SU-DHL-6 (cell line): ENCODE data around the gene ZNF487.

ENCODE experiments used
- H2AFZ ChIP-seq: fragments of 200-600 bp; sonication (generic); 2 replicates; pipeline ENCODE4 v1.6.1; 2014; ENCODE audit warnings: low read depth, mild to moderate bottlenecking, moderate library complexity, mixed read lengths, antibody characterized with exemption, low read length; ENCODE audit not compliant: severe bottlenecking
- H3F3A ChIP-seq: fragments of 200-600 bp; shearing (Covaris generic); 2 replicates; pipeline ENCODE4 v1.6.0; 2016; ENCODE audit warnings: antibody characterized with exemption, mild to moderate bottlenecking; ENCODE audit not compliant: insufficient read depth
- H3K27ac ChIP-seq: fragments of 200-600 bp; sonication (generic); 2 replicates; pipeline ENCODE4 v1.5.1; 2016; ENCODE audit warnings: low read depth, mild to moderate bottlenecking, low read length, moderate library complexity, mixed read lengths
- H3K27me3 ChIP-seq: fragments of 200-600 bp; sonication (generic), shearing (Covaris generic); 2 replicates; pipeline ENCODE4 v1.6.0; 2014; ENCODE audit warnings: mild to moderate bottlenecking, low read length
- H3K36me3 ChIP-seq: fragments of 200-600 bp; sonication (generic); 2 replicates; pipeline ENCODE4 v1.6.1; 2014; ENCODE audit warnings: mild to moderate bottlenecking, low read length, mixed read lengths
- H3K4me2 ChIP-seq: fragments of 300-600, 200-600 bp; shearing (Covaris generic), sonication (generic); 2 replicates; pipeline ENCODE4 v1.6.0; 2014; ENCODE audit warnings: low read length, low read depth, mild to moderate bottlenecking; ENCODE audit not compliant: poor library complexity, severe bottlenecking
- H3K4me3 ChIP-seq: fragments of 200-600 bp; sonication (generic); 2 replicates; pipeline ENCODE4 v1.5.1; 2014; ENCODE audit warnings: antibody characterized with exemption, low read length, mild to moderate bottlenecking, mixed read lengths; ENCODE audit not compliant: insufficient read depth, poor library complexity, severe bottlenecking
- H3K79me2 ChIP-seq: fragments of 200-600 bp; sonication (generic); 2 replicates; pipeline ENCODE4 v1.6.1; 2014; ENCODE audit warnings: mild to moderate bottlenecking, low read length, moderate library complexity; ENCODE audit not compliant: insufficient read depth
- H3K9ac ChIP-seq: fragments of 200-600 bp; sonication (generic); 2 replicates; pipeline ENCODE4 v1.7.0; 2014; ENCODE audit warnings: mild to moderate bottlenecking, low read length
- H3K9me2 ChIP-seq: fragments of 200-600 bp; sonication (generic); replicated peaks from 2 replicates; pipeline ENCODE4 v1.6.1; 2014; ENCODE audit warnings: low read length; ENCODE audit not compliant: insufficient read depth
- H3K9me3 ChIP-seq: fragments of 200-600 bp; sonication (generic); 2 replicates; pipeline ENCODE4 v1.6.1; 2014; ENCODE audit warnings: low read length, mixed read lengths; ENCODE audit not compliant: insufficient read depth
- H4K20me1 ChIP-seq: fragments of 200-600 bp; sonication (generic); 2 replicates; pipeline ENCODE4 v1.6.1; 2014; ENCODE audit warnings: low read depth, mild to moderate bottlenecking, antibody characterized with exemption, low read length, moderate library complexity, mixed read lengths
- EZH2phosphoT487 ChIP-seq: fragments of 200-600 bp; sonication (generic), shearing (Covaris generic); conservative IDR thresholded peaks from 2 replicates; pipeline ENCODE4 v1.6.1; 2018; ENCODE audit warnings: mild to moderate bottlenecking, antibody characterized with exemption, low read length, moderate library complexity, mixed read lengths
- TF ChIP-seq, protein P1 (sequence below): fragments of 200-600 bp; sonication (generic); IDR thresholded peaks from one replicate; pipeline ENCODE4 v1.5.1; 2017; ENCODE audit warnings: antibody characterized with exemption, mild to moderate bottlenecking, low read length, moderate library complexity; ENCODE audit not compliant: insufficient read depth, poor library complexity, severe bottlenecking

Gene ZNF487

GRCh38 chr10:43402176-43402575, 34.7 kb upstream of the ZNF487 start:
- no peaks in the 10 kb centered on the region for H3K9me2 ChIP-seq
- H4K20me1 ChIP-seq = peaks cover 31% of the 10 kb centered on the region
- peak overlapping the region; percentile 78 for H3K4me2 ChIP-seq
- H3K9me3 ChIP-seq = no peaks in the 10 kb centered on the region
- no peaks in the 10 kb centered on the region for H3K27me3 ChIP-seq
- H3F3A ChIP-seq = peaks cover 69% of the 10 kb centered on the region
- H3K79me2 ChIP-seq = peaks cover 100% of the 10 kb centered on the region
- H2AFZ ChIP-seq = no peak overlapping the region
- H3K36me3 ChIP-seq = peaks cover 31% of the 10 kb centered on the region
- peak overlapping the region; percentile 0 for H3K4me3 ChIP-seq
- TF ChIP-seq, protein P1, sequence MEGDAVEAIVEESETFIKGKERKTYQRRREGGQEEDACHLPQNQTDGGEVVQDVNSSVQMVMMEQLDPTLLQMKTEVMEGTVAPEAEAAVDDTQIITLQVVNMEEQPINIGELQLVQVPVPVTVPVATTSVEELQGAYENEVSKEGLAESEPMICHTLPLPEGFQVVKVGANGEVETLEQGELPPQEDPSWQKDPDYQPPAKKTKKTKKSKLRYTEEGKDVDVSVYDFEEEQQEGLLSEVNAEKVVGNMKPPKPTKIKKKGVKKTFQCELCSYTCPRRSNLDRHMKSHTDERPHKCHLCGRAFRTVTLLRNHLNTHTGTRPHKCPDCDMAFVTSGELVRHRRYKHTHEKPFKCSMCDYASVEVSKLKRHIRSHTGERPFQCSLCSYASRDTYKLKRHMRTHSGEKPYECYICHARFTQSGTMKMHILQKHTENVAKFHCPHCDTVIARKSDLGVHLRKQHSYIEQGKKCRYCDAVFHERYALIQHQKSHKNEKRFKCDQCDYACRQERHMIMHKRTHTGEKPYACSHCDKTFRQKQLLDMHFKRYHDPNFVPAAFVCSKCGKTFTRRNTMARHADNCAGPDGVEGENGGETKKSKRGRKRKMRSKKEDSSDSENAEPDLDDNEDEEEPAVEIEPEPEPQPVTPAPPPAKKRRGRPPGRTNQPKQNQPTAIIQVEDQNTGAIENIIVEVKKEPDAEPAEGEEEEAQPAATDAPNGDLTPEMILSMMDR = no peak
- TF ChIP-seq EZH2phosphoT487 = no peak
- peak overlapping the region; percentile 100; the same call in 1 of the 2 replicates for H3K9ac ChIP-seq
- H3K27ac ChIP-seq = peak overlapping the region; percentile 15

DNA sequence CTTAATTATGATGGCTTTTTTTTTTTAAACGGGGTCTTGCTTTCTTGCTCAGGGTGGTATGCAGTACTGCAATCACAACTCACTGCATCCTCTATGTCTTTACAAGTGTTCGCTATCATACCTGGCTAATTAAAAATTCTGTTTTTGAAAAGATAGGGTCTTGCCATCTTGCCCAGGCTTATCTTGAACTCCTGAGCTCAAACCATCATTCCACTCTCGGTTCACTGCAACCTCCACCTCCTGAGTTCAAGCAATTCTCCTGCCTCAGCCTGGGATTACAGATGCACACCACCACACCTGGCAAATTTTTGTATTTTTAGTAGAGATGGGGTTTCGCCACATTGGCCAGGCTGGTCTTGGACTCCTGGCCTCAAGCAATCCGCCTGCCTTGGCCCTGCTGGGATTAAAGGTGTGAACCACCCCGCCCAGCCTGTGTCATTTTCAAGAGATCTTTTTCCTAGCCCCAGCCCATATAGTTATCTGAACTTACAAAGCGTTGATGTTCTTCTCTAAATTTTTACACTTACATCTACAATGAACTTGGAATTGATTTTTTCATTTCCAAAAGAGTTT, 33.9 kb upstream of the ZNF487 start:
- Histone ChIP-seq H4K20me1 (peaks cover 31% of the 10 kb centered on the region), H3K9ac (peak overlapping the region; percentile 100; the same call in 1 of the 2 replicates), H2AFZ (no peak overlapping the region), H3F3A (peaks cover 69% of the 10 kb centered on the region), H3K27ac (peak overlapping the region; percentile 15), H3K27me3 (no peaks in the 10 kb centered on the region), H3K4me2 (peak overlapping the region; percentile 78), H3K9me2 (no peaks in the 10 kb centered on the region), H3K79me2 (peaks cover 100% of the 10 kb centered on the region), H3K4me3 (peak overlapping the region; percentile 26), H3K9me3 (no peaks in the 10 kb centered on the region), H3K36me3 (peaks cover 31% of the 10 kb centered on the region)
- TF ChIP-seq EZH2phosphoT487 = no peak

- Histone ChIP-seq H3K4me3 (peak overlapping the region; percentile 86), H3K36me3 (peaks cover 31% of the 10 kb centered on the region)
These were observed 32.8 kb upstream of the ZNF487 start for GRCh38 chr10:43403911-43404703.

More at GRCh38 chr10:43403911-43404703, 32.8 kb upstream of the ZNF487 start:
- Histone ChIP-seq H2AFZ (no peak overlapping the region), H3K9me2 (no peaks in the 10 kb centered on the region), H3K27ac (peak overlapping the region; percentile 45; the same call in 1 of the 2 replicates), H3K79me2 (peaks cover 96% of the 10 kb centered on the region), H3F3A (peaks cover 60% of the 10 kb centered on the region), H3K4me2 (peak overlapping the region; percentile 78), H3K9me3 (no peaks in the 10 kb centered on the region), H3K9ac (peak overlapping the region; percentile 100), H3K27me3 (no peaks in the 10 kb centered on the region), H4K20me1 (peaks cover 31% of the 10 kb centered on the region)
- no peak for TF ChIP-seq EZH2phosphoT487
- TF ChIP-seq, protein P1 = no peak
